ENCODE data around the gene CCDC85B.

Gene CCDC85B

DNA sequence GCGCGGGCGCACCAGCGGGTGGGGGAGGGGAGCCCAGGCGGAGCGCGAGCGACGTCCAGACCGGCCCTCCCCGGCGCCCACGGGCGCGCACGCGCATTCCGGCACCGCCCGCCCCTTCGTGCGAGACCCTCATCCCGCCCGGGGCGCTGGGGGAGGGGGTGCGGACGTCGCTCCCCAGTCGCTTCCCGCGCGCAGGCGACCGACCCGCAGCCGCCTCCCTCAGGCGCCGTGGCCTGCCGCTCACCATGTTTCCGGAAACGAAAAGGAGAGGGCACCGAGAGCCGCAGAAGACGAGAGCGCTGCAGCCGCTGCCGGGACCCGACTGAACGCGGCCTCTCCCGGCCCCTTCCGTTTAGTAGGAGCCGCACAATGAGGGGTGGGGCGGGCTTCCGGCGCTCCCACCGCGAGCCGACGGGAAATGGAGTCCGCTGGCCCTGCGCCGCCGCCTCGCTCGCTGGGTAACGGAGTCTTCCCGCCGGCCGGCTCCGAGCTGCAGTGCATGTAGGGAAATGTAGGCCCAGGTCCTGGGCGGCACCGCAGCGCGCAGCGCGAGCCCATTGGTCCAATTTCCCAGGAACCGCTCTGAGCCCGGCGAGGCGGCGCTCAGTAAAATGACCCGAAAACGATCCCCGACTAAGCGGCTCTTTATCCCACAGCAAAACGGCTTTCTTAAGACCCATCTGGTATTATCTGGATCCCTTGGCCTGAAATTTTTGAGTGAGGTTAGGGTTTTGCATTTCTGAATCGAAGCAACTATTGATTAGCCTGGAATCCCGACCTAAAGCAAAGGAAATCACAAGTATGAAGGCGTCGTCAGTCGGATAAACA, 32.4 kb upstream of the CCDC85B start, which contains the start of gene CFL1:
Gene CFL1, minus strand, starts transcription at position 328 of the 828 bp plus-strand sequence. Its CDS starts 81 bp downstream, at position 247.
- DNase-seq (ENCODE audit: low spot score) = peak; percentile 97

DNA sequence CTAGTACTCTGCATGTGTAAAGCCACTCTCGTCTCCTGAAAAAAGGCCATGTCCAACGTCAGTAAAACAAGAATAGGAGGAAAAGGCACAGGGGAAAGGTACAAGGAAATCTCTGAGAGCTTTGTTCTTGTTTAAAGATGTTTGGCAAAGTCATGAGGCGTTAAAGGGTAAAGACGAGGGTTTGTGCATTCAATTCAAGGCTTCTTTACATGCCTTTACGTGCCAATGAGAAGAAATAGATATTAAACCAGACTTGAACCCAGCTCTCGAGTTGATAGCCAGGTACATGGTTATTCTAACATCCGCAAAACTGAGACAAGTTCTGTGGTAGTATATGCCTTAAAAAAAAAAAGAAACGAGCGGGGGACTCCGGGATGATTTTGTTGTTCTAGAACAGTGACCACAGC, 31.8 kb upstream of the CCDC85B start:
- DNase-seq (ENCODE audit: low spot score) = no peak

DNA sequence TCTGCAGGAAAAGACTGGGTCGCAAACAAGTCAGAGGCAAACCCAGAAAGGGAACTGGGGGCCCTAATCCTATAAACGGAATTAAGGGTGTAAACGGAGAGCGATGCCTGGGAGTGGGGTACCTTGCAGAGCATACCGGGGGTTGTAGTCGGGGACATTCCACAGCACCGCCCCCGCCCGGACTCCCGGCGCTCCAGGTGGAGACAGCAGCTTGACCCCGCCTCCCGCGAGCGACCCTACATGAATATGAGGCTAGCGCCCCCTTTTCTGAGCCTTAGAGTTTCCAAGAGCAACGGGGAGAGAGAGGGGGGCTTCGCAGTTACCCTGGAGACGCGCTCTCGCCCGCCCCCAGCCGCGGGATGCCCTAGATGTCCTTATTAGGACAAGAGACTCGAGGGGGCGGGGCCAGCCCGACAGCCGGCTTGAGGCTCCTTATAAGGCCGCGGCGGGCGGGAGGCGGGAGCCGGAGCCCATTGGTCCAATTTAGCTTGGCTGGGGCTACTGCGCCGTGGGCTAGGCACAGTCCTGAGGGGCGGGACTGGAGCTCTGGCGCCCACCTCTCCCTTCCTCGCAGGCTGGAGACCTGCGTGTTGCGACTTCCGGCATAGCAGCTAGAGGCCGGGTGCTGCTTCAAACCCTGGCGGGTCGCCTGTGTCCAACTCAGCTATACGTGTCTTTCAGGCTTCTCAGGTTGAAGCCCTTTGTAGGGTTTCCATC, 31.2 kb upstream of the CCDC85B start:
- peak; percentile 96 for DNase-seq (ENCODE audit: low spot score)

DNA sequence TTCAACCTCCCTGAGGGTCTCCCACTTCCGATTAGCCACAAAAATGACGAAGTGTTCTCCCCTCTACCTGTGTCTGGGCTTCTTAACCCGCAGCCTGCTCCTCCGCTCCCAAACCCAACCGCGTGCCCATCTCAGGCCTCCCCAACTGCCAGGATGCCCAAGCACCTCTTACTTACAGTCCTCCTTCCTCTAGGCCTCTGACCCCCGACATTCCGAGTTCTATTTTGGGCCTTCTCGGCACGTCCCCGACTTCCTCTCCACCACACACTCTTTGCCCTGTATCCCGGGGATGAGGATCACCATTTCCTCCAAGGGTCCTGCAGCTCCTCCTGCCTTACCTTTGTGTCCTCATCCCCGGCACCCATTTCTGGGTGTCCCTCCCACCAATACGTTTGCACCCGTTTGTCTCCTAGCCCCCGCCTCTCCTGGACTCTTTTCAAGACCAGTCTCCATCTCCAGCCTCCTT, 30.6 kb upstream of the CCDC85B start:
- DNase-seq (ENCODE audit: low spot score) = no peak

DNA sequence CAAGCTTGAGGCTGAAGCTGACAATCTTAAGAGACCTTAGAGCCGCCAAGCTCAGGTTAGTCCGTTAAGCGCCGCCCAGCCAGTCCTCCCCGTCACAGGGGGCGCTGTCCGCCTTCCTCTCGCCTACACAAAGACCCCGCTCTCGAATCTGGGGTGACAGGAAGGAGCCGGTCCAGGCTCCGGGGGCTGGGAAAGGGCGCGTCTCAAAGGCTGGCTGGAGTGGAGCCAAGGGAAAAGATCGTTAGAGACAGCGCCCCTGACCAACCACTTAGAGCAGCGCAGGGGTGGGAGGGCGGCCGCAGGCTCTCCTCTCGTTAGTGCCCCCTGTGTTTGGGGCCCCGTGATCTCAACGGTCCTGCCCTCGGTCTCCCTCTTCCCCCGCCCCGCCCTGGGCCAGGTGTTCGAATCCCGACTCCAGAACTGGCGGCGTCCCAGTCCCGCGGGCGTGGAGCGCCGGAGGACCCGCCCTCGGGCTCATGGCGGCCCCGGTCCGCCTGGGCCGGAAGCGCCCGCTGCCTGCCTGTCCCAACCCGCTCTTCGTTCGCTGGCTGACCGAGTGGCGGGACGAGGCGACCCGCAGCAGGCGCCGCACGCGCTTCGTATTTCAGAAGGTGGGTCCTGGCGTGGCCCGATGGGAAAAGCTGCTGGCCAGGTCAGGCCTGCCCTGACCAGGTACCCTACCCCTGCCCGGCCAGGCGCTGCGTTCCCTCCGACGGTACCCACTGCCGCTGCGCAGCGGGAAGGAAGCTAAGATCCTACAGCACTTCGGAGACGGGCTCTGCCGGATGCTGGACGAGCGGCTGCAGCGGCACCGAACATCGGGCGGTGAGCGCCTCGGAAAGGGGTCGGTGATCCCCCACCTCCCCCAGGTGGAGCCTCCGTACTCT, 30.0 kb upstream of the CCDC85B start, which contains the start of gene MUS81:
Gene MUS81, plus strand, starts transcription at position 156 of the 887 bp plus-strand sequence. Its CDS starts 321 bp downstream, at position 477.
- DNase-seq (ENCODE audit: low spot score) = peak; percentile 92

DNA sequence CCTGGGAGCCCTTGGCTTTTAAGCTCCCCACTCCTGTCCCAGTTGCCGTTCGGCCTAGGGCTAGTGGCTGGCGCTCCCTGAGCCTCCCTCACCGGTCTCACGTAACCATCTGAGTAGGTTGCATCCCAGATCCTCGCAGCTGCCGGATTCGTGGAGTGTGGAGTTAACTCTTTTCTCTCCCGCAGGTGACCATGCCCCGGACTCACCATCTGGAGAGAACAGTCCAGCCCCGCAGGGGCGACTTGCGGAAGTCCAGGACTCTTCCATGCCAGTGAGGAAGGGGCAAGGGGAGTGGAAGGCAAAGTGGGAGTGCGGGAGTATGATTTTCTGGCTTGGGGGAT, 29.3 kb upstream of the CCDC85B start:
- no peak for DNase-seq (ENCODE audit: low spot score)

DNA sequence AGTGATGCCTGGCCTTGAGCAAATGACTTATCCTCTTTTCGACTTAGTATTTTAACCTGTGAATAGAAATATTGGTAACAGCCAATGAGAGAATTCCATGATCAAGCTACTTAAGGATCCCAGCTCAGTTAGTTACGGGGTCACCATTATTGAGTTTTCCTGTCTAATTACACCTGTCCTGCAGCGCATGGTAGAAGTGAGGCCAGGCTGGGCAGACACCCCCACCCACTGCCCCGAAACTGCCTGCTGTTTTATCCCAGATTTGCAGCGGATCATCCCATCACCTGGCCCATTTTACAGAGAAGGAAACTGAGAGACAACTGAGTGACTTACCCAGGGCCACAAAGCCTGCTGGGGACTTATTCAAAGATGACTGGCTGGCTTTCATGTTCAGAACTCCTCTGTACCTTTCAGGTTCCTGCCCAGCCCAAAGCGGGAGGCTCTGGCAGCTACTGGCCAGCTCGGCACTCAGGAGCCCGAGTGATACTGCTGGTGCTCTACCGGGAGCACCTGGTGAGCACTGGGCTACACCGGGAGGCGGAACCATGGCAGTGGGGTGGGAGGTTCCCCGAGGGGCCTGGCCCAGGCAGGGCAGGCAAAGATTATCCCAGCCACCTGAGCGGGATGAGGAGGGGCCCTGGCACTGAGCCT, 28.8 kb upstream of the CCDC85B start:
- no peak for DNase-seq (ENCODE audit: low spot score)

DNA sequence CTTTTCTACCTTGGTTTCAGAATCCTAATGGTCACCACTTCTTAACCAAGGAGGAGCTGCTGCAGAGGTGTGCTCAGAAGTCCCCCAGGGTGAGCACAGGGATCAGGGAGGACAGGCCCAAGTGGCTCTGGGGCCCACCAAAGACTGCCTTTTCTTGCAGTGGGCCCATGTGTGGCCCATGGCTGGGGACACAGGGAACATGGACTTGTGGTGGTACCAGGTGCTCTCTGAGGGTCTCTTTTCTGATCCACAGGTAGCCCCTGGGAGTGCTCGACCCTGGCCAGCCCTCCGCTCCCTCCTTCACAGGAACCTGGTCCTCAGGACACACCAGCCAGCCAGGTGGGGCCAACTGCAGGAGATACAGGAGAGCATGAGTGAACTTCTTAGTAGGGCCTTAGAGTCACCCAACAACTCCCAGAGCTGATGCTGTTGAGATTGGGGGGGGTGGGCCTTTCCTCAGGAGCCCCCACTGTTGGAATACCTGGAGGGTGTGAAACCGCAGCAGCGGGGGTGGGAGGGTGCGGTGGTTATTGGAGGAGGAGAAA, 28.2 kb upstream of the CCDC85B start:
- no peak for DNase-seq (ENCODE audit: low spot score)

DNA sequence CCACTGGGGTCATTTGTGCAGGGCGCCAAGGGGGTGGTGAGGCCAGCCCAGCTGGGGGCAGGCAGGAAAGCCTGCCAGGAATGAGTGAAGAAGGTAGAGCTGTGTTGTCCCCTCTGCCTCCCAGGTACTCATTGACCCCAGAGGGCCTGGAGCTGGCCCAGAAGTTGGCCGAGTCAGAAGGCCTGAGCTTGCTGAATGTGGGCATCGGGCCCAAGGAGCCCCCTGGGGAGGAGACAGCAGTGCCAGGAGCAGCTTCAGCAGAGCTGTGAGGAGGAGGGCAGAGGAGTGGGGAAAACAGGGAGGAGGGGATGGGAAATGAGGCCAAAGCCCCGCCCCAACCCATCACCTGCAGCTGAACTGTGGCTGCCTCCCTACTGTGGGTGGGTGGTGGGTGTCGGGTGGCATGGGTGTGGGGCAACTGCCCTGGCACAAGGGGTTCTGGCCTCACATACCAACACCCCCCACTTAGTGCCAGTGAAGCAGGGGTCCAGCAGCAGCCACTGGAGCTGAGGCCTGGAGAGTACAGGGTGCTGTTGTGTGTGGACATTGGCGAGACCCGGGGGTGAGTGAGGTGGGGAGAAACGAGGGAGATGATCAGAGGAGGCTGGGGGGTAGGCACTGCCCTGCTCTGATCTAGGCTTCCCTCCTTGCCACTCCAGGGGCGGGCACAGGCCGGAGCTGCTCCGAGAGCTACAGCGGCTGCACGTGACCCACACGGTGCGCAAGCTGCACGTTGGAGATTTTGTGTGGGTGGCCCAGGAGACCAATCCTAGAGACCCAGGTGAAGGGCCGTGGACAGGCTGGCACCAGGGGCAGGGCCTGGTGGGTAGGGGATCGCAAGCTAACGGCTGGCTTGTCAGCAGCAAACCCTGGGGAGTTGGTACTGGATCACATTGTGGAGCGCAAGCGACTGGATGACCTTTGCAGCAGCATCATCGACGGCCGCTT, 27.3 kb upstream of the CCDC85B start:
- DNase-seq (ENCODE audit: low spot score) = no peak

DNA sequence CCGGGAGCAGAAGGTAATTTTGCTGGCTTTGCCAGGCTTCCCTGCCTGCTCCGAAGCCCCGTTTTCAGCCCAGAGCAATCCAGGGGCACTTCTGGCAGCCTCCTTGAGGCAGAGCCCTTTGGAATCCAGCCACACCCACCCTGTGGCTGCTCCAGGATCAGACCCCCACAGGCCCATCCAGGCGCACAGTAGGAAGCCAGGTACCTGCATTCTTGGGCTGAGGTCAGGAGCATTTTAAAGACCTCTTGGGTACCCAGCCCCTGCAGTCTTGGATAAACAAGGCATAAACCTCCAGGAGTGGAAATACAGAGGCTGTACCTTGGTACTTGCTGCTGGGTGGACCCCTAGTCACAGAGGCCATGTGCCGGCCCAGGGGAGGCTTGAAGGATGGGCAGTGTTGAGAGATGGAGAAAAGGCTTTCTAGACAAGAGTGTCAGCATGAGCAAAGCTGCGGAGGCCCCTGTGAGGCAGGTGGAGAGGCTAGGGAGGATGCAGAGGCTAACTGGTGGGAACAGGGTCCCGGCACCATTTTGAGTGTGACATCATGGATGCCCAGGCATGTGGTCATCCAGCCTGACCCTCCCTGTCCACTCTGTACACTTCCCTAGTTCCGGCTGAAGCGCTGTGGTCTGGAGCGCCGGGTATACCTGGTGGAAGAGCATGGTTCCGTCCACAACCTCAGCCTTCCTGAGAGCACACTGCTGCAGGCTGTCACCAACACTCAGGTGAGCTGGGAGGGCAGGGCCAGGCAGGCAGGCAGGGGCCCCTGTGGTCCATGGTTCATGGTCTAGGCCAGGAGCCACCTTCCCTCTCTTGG, 26.4 kb upstream of the CCDC85B start:
- DNase-seq (ENCODE audit: low spot score) = no peak

DNA sequence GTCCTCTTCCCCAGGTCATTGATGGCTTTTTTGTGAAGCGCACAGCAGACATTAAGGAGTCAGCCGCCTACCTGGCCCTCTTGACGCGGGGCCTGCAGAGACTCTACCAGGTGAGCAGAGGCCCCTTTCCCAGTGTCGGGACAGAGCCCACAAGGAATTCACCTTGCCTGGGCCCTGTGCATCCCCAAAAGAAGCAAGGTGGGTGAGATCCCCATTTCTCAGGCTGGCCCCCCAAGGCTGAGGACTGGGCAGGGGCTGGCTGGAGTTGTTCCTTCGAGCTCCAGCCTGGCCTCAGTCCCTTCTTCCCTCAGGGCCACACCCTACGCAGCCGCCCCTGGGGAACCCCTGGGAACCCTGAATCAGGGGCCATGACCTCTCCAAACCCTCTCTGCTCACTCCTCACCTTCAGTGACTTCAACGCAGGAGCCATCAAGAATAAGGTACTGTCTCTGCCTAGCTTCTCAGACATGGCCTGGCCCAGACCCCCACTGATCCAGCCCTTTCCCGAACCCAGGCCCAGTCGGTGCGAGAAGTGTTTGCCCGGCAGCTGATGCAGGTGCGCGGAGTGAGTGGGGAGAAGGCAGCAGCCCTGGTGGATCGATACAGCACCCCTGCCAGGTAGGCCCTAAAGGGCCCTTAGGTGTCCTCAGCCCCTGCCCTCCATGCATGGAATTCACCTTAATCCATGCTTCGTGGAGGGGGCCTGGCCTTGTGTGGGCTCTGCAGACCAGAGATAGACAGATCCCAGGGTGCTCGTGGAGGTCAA, 25.6 kb upstream of the CCDC85B start:
- no peak for DNase-seq (ENCODE audit: low spot score)

DNA sequence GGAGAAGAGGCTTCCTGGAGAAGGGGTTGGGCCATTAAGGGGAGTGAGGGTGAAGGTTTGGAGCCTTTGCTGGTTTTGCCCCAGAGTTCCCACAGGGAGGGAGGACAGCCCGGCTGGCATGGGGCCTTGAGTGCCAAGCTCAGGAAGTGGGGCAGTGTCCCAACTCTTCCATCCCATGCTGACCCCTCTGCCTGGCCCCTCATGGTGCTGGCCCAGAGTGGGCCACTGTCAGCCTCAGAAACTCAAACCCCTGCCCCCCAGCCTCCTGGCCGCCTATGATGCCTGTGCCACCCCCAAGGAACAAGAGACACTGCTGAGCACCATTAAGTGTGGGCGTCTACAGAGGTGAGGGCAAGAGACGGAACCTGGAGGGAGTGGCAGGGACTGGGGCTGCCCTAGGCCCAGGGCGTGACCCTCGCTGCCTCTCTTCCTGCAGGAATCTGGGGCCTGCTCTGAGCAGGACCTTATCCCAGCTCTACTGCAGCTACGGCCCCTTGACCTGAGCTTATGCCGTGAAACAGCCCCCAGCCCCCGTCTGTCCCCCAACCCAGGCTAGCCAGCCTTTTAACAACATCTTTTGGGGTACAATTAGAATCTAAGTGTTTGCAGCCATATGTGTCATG, 24.8 kb upstream of the CCDC85B start:
- no peak for DNase-seq (ENCODE audit: low spot score)

DNA sequence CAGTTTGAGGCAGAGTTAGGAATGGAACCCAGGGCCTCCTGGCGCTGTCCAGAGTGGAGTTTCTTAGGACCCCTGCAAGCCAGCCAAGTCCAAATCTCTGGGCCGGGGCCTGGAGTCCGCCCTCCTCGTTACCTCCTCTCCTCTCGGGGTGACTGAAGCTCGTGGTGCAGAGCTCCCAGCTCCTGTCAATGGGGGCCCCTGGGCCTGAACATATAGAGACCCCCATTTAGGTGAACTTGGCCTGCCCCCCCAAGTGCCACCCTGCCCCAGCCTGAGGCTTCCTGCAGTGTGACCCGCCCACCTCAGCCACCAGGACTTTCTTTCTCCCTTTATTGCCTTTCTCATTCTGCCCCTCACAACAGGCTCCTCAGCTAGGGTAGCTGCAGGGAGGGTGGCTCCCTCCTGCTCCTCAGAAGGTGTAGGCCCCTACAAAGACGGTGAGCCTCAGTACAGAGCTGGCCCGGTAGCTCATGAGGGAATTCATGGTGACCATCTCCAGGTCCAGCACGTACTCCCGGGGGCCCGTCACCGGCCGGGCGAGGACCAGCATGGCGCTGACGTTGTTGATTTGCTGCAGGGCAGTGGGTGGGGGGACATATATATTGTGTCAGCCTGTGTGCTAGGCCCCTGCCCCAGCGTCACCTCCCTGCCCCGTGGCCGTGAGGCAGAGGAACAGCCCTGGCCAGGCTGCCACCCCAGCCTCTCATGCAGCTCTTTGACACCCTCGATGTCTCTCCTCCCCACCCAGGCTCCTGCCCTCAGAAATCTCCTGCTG, 23.8 kb upstream of the CCDC85B start:
- no peak for DNase-seq (ENCODE audit: low spot score)

DNA sequence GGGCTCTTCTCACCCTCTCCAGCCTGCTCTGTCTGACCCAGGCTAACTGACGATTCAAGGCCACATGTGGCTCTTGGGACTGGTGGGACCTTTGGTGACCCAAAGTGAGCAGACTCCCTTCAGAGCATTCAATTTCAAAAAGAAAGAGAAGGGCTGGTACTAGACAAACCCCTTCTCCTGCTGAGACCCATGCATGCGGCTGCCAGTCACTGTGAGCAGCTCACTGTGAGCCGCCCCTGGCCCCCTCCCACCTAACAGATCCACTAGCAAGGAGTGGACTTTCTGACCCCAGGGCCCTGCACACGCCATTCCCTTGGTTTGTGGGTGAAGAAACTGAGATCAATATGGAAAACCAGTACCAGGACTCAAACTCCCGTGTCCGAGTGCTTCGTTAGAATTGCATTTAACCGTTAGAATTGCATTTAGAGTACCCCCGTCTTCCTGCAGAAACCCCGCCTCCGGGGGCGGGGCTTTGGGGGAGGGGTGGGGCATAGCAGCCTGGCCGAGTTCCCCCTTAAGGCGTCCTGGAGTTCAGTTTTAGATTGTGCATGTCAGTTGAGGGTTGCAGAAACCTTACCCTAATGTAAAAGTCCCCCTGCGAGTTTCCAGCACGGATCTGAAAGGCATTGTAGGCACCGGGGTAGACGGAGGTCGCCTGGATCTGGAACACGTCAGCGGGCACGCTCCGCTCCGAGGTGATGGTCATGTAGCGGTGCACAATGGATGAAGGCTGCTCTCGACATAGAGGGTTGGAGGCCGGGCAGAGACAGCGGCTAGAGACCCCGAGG, 23.0 kb upstream of the CCDC85B start:
- no peak for DNase-seq (ENCODE audit: low spot score)

DNA sequence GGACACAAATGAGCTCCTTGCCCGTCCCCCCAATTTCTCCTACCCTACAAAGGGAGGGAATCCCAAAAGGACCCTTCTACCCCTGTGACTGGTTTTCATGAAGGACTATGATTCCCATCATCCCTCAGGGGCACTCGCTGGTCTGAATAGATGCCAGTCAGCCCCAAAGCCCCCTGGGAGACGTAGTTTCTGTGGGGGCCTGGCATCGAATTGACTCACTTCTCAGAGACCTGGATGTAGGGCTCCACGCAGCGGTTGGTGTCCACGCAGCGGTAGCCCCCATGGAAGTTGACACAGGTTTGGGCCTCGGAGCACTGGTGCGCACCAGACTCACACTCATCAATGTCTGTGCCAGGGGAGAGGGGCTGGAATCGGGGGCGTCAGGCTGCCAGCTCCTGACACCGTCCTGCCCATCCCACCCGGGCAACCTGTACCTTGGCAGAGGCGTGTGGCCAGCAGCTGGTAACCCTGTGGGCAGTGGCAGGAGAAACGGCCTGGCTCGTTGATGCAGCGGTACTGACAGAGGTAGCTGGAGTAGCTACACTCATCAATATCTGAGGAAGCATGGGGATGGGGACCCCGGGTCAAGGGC, 22.3 kb upstream of the CCDC85B start:
- no peak for DNase-seq (ENCODE audit: low spot score)

DNA sequence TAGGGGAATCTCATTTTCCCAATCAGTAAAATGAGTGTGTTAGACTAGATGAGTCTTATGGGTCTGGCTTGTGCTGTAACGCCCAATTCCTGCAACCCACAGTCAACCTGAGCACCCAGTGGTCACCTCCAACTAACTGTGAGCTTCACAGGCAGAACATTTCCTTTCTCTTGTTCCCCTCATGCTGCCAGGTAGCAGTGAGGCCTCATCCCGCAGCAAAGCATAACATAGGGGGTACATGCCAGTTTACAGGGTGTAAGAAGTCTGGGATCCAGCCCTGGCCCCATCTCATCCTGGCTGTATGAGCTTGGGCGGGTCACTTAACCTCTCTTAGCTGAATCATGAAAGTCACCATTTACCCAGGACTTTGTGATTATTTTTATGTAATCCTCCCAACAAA, 21.6 kb upstream of the CCDC85B start:
- DNase-seq (ENCODE audit: low spot score) = no peak
